Measurements from ENCODE around the gene HES5.
A peak's percentile ranks its signal among the peaks of the same experiment; 100 is the strongest.

The HES5 gene

DNA sequence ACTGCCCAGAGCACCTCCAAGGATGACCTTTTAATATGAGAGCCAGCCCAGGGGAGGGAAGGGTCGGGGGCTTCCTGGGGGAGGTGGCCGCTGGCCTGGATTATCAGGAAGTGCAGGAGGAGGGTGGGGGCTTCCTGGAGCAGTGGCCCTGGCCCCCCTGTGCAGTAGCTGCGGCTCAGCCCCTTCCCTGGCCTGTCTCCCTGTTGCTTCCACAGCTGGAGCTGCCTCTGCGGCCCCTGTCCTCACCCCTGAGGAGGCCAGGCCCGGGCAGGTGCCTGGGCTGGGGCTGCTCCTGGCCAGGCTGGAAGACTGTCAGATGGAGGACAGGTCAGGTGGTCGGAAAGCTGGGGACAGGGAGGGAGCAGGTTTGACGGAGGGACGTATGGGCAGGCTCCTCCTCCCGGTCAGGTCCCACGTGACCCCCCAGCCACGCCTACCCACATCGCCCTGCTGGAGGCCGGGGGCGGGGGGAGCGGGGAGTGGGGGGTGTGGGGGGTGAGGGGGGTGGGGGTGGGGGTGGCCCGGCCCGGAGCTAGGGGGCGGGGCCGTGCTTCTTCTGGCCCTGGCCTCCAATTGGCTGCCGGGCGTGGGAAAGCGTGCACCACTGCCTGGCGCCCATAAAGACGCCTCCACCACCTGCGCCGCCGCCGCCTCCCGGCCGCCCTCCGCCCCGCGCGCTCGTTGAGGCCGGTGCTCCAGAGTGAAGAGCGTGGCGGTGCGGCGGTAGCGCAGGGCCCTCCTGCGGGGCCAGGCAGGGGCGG lies 15.9 kb upstream of the HES5 start:
- Histone ChIP-seq H3K36me3 (replicated peaks; ENCODE audit: low read depth, low read length) (no peaks in the 10 kb centered on the region), H3K9me3 (ENCODE audit: insufficient read depth, low read length) (no peaks in the 10 kb centered on the region), H2AFZ (ENCODE audit: low read depth, low read length) (no peak overlapping the region), H3K79me2 (ENCODE audit: low read length) (no peaks in the 10 kb centered on the region), H4K20me1 (ENCODE audit: insufficient read depth, low read length) (no peaks in the 10 kb centered on the region), H3K27ac (ENCODE audit: low read length) (peak overlapping the region; percentile 99), H3K4me3 (ENCODE audit: low read length) (peak overlapping the region; percentile 80), H3K27me3 (ENCODE audit: low read depth, low read length) (no peaks in the 10 kb centered on the region), H3K4me2 (ENCODE audit: low read length) (peak overlapping the region; percentile 93), H3K9ac (ENCODE audit: low read length) (peak overlapping the region; percentile 98), H3K4me1 (ENCODE audit: low read length) (peaks cover 36% of the 10 kb centered on the region)
- TF ChIP-seq, protein P1, sequence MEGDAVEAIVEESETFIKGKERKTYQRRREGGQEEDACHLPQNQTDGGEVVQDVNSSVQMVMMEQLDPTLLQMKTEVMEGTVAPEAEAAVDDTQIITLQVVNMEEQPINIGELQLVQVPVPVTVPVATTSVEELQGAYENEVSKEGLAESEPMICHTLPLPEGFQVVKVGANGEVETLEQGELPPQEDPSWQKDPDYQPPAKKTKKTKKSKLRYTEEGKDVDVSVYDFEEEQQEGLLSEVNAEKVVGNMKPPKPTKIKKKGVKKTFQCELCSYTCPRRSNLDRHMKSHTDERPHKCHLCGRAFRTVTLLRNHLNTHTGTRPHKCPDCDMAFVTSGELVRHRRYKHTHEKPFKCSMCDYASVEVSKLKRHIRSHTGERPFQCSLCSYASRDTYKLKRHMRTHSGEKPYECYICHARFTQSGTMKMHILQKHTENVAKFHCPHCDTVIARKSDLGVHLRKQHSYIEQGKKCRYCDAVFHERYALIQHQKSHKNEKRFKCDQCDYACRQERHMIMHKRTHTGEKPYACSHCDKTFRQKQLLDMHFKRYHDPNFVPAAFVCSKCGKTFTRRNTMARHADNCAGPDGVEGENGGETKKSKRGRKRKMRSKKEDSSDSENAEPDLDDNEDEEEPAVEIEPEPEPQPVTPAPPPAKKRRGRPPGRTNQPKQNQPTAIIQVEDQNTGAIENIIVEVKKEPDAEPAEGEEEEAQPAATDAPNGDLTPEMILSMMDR (IDR thresholded peaks at IDR 0.05; ENCODE audit: low read depth, low read length): no peak
- TF ChIP-seq EZH2phosphoT487 (IDR thresholded peaks at IDR 0.05; ENCODE audit: low read depth): no peak

DNA sequence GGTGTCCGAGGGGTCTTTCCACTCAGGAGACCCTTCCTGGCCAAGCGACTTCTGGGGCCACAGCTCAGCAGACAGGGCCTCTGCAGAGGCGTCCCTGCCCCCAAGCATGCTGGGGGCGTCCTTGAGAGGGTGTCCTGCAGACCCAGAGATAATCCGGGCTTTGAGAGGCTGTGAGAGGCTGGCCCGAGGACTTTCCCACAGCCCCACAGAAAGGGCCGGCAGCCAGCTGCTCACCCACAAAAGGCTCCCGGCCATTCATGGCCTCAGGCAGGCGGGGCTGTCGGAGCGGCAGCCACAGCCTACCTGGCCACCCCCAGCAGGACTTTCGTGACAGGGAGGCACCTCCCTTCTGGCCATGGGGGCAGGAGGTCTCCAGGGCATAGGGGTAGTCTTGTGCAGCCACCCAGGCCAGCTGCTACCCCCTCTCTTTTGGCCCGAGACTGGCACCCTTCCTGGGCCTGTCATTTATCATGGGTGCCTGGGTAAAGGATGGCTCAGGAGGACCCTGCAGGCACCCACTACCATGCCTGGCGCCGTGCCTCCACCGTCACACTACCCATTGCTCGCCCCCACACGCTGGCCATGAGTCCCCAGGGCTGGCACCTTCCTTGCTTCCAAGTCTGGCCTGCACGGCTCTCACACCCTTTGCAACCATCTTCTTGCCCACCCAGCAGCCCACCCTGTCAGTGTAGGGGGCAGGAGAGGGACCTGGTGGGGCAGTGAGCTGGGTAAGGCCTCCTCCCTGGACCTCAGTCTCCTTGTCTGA lies 15.0 kb upstream of the HES5 start:
- Histone ChIP-seq H3K4me1 (ENCODE audit: low read length) (peaks cover 28% of the 10 kb centered on the region), H3K9me3 (ENCODE audit: insufficient read depth, low read length) (no peaks in the 10 kb centered on the region), H3K27me3 (ENCODE audit: low read depth, low read length) (no peaks in the 10 kb centered on the region), H3K27ac (ENCODE audit: low read length) (no peak overlapping the region), H2AFZ (ENCODE audit: low read depth, low read length) (no peak overlapping the region), H4K20me1 (ENCODE audit: insufficient read depth, low read length) (no peaks in the 10 kb centered on the region), H3K9ac (ENCODE audit: low read length) (peak overlapping the region; percentile 57; the same call in 1 of the 2 replicates), H3K36me3 (replicated peaks; ENCODE audit: low read depth, low read length) (no peaks in the 10 kb centered on the region), H3K4me2 (ENCODE audit: low read length) (peak overlapping the region; percentile 93), H3K79me2 (ENCODE audit: low read length) (no peaks in the 10 kb centered on the region), H3K4me3 (ENCODE audit: low read length) (peak overlapping the region; percentile 79)
- TF ChIP-seq, protein P1 (IDR thresholded peaks at IDR 0.05; ENCODE audit: low read depth, low read length): no peak
- TF ChIP-seq EZH2phosphoT487 (IDR thresholded peaks at IDR 0.05; ENCODE audit: low read depth): no peak

DNA sequence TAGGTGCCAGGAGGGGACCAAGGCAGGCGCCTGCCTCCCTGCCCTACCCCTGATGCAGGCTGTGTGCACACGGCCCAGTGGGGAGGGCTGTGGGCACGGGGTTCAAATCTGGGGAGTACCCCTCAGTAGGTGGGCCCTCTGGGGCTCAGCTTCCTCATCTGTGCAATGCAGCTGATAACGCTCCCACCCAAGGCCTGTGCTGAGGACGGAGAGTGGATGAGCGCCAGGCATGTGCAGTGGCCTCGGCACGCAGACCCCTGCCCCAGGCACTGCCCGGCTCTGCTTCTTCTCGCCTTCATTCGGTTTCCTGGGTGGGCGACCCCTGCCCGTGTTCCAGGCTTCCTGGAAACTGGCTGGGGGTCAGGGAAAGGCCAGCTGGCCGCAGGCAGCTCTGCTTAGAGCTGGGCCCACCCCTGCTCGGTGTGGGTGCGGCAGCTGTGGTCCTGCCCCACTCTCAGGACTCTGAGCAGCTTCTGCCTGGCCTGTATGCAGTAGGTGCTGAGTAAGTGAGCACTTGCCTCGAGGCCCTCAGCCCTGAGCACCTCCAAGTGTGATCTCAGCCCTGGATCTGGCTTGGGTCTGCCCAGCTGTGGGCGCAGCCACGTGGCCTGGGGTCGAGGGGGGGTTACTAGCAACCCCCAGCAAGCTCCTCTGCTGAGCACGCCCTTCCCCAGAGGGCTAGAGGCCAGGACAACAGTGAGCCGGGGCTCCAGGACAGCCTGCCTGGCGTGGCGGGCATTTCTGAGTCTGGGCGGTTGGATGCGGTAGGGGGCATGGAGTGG lies 14.2 kb upstream of the HES5 start:
- no peak overlapping the region for H3K4me2 ChIP-seq (ENCODE audit: low read length)
- H3K4me3 ChIP-seq (ENCODE audit: low read length): no peak overlapping the region
- H3K79me2 ChIP-seq (ENCODE audit: low read length): no peaks in the 10 kb centered on the region
- H3K27me3 ChIP-seq (ENCODE audit: low read depth, low read length): no peaks in the 10 kb centered on the region
- H3K27ac ChIP-seq (ENCODE audit: low read length): no peak overlapping the region
- no peaks in the 10 kb centered on the region for H4K20me1 ChIP-seq (ENCODE audit: insufficient read depth, low read length)
- no peaks in the 10 kb centered on the region for H3K9me3 ChIP-seq (ENCODE audit: insufficient read depth, low read length)
- H3K36me3 ChIP-seq (replicated peaks; ENCODE audit: low read depth, low read length): no peaks in the 10 kb centered on the region
- peaks cover 21% of the 10 kb centered on the region for H3K4me1 ChIP-seq (ENCODE audit: low read length)
- H2AFZ ChIP-seq (ENCODE audit: low read depth, low read length): no peak overlapping the region
- H3K9ac ChIP-seq (ENCODE audit: low read length): no peak overlapping the region
- no peak for TF ChIP-seq EZH2phosphoT487 (IDR thresholded peaks at IDR 0.05; ENCODE audit: low read depth)
- TF ChIP-seq, protein P1 (IDR thresholded peaks at IDR 0.05; ENCODE audit: low read depth, low read length): no peak
